IPS-NIHi7 (cell line): ENCODE data around the gene MRC2.

ENCODE experiments used
- DNase-seq: peaks from one replicate; pipeline ENCODE4 v3.0.0; 2012; ENCODE audit warnings: mixed read lengths; ENCODE audit errors: extremely low spot score

Gene MRC2

DNA sequence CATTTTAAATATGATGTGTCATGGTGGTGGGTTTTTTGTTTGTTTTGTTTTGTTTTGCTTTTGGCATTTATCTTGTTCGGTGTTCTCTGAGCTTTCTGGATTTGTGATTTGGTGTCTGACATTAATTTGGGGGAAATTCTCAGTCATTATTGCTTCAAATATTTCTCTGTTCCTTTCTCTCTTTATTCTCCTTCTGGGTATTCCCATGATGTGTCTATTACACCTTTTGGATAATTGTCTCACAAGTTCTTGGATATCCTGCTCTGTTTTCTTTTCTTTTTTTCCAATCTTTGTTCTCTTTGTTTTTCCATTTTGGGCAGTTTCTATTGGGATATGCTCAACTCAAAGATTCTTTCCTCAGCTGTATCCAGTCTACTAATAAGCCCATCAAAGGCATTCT, 92.1 kb downstream of the MRC2 start:
- DNase-seq = no peak

DNA sequence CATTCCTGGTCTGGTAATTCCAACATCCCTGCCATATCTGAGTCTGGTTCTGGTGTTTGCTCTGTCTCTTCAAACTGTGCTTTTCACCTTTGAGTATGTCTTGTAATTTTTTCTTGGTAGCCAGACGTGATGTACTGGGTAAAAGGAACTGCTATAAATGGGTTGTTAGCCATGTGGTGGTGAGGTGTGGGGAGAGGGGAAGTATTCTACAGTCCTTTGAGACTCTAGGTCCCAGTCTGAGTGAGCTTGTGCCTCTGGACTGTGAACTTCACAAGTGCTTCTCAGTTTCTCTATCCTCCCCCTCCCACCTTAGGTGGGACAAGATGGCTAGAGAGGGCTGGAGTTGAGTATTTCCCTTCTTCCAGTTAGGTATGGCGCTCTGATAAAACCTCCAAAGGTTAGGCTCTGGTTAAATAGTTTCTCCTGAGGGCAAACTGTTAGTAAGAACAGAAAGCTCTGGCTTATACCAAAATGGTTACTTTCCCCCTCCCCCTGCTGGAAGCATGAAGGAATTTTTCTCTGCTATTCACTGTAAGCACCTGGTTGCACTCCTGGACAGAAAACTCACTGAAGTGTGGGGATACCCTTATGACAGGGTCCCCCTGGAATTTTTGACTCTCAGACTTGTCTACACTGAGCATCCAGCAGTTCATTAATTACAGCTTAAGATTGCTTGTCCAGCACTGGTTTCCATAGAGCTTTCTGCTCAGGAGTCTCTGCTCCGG, 92.8 kb downstream of the MRC2 start:
- no peak for DNase-seq

DNA sequence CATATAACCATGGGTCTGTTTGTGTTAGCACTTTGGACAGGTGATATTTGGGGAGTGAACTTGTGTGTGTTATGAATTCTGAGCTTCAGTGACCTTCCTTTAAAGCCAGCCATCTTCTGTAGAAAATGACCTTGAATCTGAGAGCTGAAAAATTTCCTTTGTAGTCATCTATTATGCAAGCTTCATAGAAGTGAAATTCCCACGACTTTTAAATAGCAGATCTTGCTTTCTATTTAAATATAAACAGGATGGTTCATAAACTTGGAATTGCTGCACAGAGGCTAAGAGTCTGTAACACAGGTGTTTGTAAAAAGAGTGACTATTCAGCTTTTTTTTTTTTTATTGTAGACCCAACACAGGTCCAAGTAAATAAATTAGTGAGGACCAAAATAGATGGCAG, 95.2 kb downstream of the MRC2 start:
- DNase-seq = no peak

DNA sequence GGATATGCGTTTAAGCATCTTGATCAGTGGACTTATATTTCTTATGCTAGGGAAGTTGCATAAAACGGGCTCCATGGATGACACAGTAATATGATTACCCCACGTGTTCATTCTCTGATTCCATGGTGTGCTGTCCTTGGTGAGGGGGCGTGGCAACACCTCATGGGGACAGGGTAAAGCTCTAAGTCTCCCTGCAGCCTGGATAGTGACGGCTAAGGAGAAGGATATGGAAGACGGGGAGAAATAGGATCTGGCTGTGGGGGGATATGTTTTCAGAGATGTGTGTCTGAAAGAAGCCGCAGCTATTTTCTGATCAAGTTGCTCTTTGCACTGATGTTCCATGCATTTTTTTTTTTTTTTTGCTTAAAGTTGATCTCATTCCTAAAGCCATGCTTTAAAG, 96.4 kb downstream of the MRC2 start:
- DNase-seq = no peak

DNA sequence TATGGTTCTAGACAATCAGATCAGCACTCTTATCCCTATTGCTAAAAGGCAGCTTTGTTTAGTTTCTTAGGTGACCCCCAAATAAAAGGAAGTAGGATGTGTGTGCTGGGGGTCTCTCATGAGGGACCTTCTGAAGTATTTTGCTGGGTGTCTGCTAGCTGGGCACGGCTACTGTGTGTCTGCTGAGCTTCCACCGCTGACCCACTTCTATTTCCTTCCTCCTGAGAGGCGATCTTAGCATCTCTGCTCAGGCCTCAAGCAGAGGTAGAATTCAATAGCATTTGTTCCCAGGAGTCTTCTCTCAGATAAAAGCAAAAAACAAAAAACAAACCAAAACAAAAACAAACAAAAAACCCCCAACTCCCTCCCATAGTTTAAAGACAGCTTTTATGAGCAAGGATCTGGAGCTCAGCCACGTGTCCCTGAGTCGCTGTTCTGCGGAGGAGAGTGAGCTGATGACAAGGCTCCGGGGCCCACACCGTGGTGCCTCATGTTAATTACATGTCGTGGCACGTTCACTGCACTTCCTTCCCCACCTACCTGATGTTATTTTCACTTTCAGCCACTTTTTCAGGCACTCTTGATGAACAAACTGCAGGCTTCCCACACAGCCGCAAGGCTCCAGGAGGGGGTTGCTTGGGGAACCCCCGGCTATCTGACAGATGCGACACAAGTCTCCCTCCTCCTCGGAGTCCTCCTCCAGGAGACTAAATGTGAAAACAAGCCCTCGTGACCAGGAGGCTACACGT, 97.1 kb downstream of the MRC2 start:
- no peak for DNase-seq

DNA sequence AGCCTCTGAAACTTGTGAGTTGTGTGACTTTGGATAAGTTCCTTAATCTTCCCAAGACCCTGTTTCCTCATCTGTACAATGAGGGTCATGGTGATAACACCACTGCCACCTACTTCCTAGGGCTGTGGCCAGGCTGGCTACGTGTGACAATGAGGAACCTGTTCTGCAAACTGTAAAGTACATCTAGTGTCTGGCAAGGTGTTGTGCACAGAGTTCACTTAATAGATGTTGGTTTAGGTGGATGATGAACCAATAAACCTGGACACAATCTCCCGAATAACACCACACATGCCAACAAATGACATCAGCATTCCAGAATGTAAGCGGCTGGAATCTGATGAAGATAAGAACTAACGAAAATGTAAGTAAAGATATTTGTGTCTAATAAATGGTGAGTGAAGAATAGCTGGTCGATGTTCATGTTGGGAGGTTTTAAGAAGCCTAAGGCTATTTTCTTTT, 98.3 kb downstream of the MRC2 start:
- DNase-seq = no peak

DNA sequence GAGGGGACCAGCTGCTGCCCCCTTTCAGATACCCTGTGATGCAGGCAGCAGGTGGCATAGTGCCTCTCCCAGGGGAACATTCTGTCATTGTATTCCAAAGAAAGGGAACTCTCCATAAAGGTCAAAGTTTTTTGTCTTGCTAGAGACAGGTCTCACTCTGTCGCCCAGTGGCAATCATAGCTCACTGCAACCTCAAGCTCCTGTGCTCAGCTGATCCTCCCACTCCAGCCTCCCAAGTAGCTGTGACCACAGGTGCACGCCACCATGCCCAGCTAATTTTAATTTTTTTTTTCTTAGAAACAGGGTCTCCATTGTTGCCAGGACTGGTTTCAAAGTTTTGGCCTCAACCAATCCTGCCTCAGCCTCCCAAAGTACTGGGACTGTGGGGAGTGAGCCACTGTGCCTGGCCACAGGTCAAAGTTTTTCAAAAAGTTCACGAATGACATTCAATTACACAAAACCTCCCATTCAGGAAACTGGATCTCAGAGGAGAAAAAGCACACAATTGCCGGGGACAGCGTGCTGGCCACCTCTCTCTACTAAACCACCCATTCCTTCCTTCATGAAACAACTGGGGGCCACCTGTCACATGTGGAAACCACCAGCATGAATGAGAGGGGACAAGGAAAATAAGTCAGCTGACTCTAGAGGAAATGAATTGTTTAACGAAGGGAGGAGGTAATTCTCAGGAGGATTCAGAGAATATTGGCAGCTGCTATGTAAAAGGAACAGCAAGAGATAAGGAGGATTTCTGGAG, 100.6 kb downstream of the MRC2 start:
- no peak for DNase-seq

DNA sequence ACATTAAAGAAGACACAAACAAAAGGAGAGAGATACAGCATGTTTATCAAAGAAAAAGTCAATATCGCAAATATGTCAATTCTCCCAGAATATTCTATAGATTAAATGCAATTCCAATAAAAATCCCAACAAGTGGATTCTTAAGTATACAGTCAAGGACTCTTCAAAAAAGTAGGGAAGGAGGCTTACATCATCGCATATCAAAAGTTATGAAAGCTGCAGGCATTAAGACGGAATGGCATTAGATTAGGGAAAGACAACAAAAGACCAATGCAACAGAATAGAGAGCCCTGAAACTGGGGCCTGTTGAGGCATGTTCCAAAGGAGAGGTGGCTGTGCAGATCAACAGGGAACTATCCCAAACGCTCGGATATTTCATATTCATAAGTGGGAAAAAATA, 104.7 kb downstream of the MRC2 start:
- DNase-seq = no peak

DNA sequence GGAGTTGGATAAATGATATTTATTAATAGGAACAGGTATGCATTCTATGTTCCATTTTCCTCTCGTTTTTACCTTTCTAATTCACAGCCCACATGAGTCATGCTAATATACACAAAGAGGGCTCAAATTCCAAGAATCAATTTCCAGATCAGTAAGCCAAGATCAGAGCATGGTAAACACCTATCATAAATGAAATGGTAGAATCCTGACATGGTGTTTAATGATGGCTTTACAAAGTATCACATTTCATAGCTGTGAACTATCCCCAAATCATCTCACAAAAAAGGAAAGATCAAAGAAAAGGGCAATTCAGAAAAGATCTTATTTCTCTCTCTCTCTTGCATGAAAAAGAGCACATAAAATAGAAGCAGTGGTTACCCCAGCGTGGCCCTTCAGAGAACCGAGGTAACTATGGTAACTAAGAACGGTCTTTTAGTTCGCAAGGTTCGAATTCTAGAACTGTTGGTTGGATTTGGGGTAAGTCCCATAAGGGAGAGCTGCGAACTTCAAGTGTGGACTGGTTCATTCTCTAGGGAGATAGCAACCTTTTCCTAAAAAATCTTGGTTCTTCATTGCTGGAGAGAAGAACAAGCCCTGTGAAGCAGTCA, 107.7 kb downstream of the MRC2 start:
- no peak for DNase-seq

DNA sequence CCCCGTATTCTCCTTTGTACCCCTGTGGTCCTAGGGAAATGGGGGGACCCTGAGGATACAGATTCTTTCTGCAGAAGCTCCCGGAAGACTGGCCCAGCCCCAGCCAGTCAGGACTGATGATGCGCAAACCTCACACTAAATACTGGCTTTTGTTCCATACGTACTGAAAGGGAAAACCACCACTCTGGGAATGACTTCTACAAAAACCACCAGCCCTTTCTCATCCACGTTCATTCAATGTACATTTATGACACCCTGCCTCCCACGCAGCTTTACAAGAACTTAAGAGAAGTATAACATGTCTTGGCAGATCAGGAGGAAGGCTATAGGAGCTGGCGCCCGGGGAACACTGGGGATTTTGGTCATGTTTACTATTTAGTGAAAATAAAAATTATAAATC, 110.0 kb downstream of the MRC2 start:
- DNase-seq = no peak

DNA sequence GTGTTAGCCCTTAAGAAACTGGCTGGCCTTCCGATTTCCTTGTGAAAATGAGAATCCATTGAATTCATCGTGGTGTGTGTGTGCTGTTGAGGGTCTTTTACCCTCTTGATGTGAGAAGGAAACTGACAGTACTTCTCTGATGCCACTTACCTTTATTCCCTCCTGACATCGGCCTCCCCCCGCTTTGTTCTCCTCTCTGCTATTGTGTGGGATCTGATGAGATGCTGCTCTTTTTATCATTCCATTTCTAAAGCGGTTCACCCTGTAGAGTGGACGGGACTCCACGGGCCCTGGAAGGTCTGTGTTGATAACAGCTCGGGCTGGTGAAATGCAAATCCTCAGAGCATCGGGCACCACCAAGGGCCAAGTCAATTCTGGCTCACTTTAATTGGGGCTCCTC, 110.8 kb downstream of the MRC2 start:
- DNase-seq = no peak

DNA sequence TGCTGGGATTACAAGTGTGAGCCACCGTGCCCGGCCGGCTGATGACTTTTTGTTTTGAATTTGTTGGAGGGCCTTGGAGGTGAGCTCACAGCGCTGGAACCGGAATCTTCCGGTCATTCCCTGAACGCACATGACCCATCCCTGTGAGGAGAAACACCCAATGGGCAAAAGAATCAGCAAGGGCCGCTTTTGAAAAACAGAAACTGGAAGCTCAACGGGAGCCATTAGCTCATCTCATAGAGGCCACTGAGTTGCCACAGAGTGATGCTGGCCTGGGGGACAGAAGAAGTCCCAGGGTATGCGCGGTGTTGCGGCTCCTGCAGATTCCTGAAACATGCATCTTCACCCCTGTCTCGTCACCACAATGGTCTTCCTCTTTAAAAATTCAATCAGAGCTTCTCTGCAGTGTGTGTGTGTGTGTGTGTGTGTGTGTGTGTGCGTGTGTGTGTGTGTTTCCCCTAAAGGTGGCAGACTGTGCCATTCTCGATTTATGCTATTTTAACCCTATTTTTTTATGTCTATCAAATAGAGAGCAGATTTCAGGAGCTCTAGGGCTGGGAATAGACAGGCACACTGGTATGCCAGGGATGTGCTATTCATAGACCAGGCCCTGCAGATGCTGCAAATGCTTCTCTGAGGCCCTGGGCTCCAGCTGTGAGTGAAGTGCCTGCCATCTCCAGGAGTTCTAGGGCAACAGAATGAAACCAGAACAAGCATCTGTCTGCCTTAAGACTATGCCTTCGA, 112.3 kb downstream of the MRC2 start:
- no peak for DNase-seq

DNA sequence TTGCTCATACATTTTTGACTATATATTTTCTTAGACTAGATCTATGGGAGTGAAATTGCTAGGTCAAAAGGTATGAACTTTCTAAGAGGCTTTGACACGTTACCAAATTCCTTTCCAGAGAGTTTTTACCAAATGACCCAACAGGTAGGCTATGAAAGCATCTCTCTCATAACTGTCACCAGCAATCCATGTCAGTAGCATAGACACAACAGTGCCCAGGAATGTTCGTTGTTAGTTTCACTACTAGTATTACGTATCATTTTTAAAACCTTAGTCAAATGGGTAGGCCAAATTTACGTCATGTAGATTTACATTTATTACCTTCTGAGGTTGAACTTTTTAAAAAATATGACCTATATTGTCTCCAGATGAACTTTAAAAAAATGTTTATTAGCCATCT, 113.8 kb downstream of the MRC2 start:
- DNase-seq = no peak
